Posterior cingulate gyrus (tissue), 11 donors: ENCODE results near the gene XXYLT1.
"Not testable (repeated sequence)": the region's sequence is repeated elsewhere in the genome, so short reads cannot be mapped to it uniquely, and the experiment has no call there.

Source experiments
- DNase-seq, 10 donors: peaks; one replicate each; pipeline versions ENCODE4 v3.0.0 to v3.0.0-alpha.2; 2020 to 2021; ENCODE audit warnings: mixed read lengths in 3 of 10
- intact Hi-C: fragments of 100-400 bp; cut with DNase I; formaldehyde crosslinking; loops from one replicate; pipeline ENCODE4 v1.15.1; 2023

The XXYLT1 gene

DNA sequence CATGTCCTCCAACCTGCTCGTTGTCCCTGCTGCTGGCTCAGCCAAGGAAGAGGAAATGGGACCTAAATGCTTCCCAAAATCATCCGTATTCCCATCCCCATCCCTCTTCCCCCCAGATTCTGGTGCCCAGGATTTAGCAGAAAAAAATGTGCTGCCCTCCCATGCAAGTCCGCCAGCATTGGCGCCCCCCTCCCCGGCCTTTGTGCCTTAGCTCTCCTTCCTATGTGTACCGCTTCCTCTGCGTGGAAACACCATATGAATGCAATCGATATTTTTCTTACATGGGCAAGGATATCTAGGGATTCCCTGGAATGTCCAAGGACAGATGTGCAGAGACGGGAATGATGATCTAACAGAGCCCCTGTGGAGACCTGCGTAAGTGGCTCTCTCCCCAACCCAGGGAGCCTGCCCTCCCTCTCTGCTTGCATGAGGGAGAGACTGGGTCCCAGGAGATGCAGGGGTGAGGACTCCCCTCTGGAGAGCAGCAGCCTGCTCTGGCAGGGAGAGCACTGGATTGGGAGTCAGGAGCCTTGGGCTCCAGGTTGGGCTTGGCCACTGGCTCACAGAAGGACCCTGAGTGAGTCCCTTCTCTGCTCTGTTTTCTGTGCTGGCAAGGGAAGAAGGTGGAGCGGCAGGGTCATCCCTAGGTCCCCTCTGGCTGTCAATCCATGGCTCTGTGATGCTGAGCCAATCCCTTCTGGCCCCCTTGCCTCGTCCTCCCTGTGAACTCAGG, 227.2 kb downstream of the XXYLT1 start:
- intact Hi-C loops, result no loop called here
- DNase-seq, result peak in 1 of 10 donors; percentile 59

DNA sequence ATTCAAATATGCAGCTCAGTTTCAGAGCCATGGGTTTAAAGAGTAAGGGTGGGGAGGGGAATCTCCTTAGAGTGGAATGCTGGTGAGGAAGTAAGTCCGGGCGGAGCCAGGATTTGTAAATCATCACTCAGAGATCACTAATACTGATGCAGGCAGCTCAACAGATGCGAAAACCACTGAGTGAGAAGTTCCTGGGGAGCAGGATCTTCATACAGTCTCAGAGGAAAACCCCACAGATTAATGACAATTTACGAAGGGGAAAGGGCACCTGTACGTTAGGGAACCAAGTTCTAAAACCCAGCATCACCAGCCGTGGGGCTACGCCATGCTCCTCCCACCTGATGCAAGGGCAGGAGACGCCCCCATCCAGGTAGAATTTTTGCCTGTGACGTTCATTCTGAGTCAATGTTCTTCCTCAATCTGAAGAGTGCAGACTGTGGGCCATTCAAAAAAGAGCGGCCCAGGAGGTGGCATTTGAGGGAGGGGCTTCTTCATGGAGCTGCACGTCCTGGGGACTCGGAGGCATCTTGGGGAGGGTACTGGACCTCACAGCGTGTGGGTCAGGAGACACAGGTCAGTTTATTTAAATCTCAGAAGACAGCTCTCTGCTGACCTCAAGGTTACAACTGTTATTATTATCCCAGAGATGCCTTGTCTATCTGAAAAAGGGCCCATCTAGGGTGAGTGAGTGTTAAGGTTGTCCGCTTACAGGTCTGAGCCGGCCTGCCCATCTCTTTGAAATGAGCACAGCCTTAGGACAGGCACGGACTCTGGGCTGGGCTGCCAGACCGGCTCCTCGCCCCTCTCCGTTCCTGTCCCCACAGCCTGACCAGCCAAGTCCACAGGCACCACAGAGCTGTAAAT, 228.0 kb downstream of the XXYLT1 start:
- peak in 1 of 10 donors; percentile 20 for DNase-seq
- intact Hi-C loops, result no loop called here

DNA sequence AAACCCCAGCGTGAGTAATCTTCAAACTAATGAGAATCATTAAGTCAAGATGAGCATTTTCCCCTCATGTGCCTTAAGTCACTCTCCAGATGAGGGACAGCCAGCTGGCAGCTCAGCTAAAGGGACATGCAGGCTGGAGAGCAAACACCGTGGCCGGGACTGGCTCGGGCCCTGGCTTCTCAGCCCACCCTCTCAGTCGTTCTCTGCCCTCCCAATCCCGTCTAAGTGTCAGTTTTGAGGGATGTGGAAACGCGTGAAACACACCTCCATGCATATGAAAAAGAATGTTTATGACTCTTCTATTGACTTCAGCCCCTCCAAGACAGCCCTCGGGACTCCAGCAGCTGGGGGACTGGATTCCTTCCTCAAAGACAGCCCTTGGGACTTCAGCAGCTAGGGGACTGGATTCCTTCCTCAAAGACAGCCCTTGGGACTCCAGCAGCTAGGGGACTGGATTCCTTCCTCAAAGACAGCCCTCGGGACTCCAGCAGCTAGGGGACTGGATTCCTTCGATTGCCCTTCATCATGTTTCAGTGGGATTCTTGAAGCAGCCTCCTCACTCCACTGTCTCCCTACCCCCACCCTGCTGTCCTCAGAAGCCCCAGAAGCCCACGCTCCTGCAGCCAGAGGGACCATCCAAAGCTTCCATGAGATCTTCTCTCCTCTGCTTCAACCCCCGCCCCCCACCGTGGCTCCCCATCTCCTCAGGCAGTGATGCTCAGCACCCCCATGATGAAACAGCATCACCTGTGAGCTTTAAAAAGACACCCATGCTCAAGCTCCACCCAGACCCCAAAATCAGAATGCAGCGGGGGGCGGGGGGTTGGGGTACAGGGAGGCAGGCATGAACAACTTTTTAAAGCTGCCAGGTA, 228.9 kb downstream of the XXYLT1 start:
- intact Hi-C loops, result no loop called here

DNA sequence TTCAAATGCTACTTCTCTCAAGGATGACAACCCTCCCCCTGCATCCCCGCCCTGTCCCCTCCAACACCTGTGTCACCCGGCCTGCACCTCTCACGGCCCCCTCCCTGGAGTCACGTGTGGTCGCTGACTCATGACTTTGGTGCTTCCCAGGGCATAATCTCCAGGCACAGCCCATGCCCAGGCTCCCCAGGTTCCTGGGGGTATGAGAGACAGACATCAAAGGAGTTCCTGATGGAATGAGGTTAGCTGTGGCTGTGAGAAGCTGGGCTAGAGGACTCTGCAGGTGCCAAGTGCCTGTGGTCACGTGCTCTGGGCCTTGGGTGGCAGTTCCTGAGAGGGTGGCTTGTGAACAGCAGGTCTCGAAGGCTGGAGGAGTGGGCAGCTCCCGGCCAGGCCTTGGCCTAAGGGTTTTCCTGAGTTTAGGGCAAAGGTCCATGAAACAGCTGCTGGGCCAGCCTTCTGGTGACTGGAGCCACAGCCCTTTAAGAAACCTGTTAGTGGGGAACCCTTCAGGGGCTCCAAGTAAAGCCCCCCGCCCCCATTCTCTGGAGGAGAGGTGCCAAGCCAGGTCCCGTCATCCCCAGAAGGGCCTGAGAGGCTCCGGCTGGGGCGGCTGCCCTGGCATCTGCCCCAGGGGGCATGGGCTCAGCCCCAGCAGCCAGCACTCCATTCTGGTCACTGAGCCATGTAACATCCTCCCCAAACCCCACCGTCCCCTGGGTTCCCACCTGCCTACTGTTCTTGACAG, 230.0 kb downstream of the XXYLT1 start:
- peak in 1 of 10 donors; percentile 66 for DNase-seq
- intact Hi-C loops, result no loop called here

More for the DNA sequence above, 228.9 kb downstream of the XXYLT1 start:
- DNase-seq, result peak in 1 of 10 donors; percentile 70

DNA sequence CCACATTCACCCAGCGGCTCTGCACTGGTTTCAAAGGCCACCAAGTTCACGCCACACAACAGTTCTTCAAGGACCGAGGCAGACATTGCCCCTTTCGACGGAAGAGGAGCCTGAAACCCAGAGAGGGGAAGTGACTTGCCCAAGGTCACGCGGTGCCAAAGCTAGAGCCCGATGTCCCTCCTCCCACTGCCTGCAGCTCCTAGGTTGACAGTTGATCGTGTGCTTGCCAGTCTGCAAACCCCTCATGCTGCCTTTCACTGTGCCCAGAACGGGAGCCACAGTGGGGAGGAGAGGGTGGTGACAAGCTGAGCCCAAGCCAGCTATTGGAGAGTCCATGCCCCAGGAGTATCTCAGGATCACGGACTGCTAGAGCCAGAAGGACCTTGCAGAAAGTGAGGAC, 230.9 kb downstream of the XXYLT1 start:
- intact Hi-C loops, result no loop called here
- DNase-seq, result no peak

DNA sequence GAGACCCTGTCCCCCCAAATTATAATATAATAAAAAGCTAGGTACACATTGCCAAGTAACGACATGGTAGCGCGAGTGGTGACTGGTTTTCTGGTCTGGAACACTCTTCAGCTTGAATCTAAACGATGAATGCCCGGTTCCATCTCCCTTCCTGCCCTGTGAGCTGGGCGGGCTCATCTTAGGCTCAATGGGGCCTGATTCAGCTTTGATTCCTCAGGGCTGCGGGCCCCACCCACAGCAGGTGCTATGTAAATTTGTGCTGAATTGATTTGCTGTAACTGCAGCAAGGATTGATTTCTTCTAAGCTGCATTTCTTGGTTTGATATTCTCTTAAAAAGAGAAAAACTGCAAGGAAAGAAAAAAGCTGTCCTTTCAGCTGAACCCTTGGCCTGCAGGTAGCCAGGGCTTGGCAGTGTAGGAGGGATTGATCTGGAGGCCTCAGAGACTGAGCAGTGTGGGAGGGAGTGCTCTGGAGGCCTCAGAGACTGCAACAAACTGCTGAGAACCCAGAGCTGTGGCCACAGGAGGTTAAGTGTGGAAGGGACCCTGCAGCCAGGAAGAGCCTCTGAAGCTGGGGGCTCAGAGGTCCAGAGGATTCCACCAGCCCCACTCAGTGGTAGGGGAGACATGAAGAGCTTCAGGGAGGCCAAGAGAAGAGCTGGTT, 231.6 kb downstream of the XXYLT1 start:
- DNase-seq, result peak in 1 of 10 donors; percentile 30
- intact Hi-C loops, result no loop called here

DNA sequence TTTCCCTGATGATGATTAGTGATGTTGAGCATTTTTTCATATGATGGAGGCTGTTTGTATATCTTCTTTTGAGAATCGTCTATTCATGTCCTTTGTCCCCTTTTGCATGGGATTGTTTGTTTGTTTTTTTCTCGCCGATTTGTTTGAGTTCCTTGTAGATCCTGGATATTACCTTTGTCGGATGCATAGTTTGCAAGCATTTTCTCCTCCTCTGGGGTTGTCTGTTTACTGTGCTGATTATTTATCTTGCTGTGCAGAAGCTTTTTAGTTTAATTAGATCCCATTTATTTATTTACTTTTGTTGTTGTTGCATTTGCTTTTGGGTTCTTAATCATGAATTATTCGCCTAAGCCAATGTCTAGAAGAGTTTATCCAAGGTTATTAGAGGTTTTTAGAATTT, 232.8 kb downstream of the XXYLT1 start:
- intact Hi-C loops, result no loop called here
- DNase-seq, result no peak

DNA sequence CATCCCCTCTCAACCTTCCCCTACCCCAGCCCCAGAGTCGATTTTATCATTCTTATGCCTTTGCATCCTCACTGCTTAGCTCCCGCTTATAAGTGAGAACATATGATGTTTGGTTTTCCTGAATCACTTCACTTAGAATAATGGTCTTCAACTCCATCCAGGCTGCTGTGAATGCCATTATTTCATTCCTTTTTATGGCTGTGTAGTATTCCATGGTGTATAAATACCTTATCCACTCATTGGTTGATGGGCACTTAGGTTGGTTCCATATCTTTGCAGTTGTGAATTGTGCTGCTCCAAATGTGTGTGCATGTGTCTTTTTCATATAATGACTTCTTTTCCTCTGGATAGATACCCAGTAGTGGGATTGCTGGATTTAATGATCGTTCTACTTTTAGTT, 233.4 kb downstream of the XXYLT1 start:
- DNase-seq, intact Hi-C loops: not testable (repeated sequence)

DNA sequence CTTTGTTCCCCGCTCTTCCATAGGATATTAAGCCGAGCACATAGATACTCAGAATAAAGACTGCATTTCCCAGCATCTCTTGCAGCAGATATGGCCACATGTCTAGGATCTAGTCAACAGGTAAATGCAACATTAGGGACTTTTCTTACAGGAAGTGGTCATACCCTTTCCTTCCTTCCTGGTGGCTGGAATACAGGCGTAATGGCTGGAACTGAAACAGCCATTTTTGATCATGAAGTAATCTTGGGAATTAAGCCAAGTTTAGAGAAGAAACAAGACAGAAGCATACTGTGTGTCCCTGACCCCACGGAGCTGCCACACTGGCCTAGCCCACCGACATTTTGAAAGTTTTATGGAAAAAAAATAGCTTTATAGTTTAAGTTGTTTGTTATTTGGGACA, 234.0 kb downstream of the XXYLT1 start:
- intact Hi-C loops, result no loop called here
- no peak for DNase-seq

DNA sequence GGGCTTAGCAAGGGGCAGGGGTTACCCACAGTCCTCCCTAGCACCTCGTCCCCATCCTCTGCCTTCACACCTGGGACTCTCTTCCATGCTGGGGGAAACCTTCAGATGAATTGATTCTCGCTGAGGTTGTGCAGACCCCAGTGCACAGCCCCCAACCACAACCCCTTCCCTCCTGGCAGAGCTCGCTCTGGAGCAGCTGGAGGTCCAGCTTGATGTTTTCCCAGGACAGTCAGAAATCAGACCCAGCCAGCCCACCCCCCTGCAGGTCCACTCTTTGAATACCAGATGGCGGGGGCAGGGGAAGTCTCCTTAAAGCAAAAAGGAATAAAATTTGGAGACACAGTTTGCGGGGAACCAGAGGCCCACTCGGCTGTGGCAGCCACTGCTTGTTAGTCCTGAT, 234.4 kb downstream of the XXYLT1 start:
- intact Hi-C loops, result no loop called here
- DNase-seq, result peak in 1 of 10 donors; percentile 33

DNA sequence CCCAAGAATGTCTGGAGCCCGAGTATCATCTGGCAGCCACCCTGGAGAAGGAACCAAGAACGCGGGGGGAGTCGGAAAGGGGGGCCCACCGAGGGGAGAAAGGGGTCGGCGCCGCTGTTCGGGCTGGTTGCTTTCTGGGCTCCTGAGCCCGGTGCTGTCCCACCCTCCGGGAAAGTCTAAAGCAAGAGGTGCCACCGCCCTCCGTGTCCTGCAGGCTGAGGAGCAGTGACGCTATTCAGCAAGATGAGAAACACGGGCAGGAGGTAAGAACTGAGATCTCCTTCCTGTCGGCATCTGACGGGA, 234.8 kb downstream of the XXYLT1 start:
- intact Hi-C loops, result no loop called here
- no peak for DNase-seq

DNA sequence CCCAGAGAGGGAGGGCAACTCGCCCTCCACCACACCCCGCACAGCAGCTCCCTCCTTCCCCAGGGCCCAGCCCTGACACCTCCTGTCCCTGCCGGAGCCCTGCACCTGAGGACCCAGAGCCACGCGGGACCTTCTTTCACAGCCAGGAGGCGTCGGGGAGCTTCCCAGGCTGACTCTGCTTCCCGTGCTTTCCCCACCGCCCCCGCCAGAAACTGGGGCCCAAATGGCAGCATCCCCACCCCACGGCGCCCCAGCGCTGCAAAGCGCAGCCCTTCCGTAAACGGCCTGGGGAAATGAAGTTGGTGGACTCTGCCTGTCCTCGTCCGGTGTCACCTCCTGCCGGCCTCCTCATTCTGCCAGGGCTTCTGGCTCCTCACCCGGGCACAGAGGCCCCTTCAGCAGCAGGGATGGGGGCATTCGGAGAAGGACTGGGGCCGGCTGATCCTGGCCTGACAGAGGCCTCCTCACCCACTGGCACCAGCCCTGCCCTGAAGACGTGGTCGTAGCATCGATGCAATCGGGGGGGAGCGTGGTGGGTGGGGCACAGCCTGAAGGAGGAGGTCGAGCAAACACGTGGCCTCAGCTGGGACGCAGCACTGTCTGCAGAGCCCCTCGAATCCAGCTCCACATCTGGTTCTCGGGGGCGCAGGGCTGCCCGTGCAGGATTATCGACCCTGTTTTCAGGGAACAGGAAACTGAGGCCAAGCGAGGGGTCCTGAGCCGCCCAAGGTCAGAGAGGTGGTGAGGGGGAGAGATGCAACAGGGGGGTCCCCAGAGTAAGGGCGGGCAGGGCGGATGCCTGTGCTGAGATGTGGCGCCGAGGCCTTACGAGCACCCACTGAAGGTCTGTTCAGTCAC, 235.4 kb downstream of the XXYLT1 start:
- intact Hi-C loops, result no loop called here
- peak in 2 of 10 donors; percentile 63 to 77 for DNase-seq

DNA sequence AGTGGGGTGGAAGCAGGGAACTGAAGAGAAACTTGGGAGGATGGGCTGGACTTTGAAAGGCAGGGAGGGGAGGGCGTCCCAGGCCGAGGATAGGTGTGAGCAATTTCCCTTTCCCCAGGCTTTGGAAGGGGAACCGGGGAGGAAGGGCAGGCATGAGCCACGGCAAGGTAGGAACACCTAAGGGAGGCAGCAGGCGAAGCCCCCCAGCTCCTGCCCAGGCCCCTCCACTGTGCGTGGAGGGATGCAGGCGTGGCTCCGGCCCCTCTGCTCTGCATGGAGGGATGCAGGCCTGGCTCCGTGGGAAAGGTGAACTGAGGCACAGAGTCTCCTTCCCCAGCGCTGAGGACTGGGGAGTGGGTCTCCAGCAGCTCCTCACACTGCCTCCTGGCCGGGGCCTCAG, 236.4 kb downstream of the XXYLT1 start:
- DNase-seq, result peak in 2 of 10 donors; percentile 49 to 50
- intact Hi-C loops, result no loop called here

DNA sequence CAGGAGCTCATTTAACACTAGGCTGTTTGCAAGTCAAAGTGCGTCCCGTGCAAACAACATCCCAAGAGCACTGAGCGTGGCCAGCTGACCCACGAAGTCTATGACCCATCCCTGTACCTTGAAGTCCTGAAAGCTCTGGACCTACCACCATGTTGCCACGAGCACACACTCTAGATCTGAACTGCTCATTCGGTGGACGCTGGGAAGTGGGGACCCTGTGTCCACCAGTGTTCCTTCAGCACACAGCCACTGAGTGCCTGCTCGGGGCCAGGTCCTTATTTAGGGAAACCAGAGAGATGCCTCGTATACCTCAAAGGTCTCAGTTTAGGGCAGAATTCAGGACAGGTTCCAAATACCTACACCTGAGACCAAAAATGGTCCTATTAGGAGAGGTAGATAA, 236.9 kb downstream of the XXYLT1 start:
- intact Hi-C loops, result no loop called here
- peak in 2 of 10 donors; percentile 47 to 58 for DNase-seq

DNA sequence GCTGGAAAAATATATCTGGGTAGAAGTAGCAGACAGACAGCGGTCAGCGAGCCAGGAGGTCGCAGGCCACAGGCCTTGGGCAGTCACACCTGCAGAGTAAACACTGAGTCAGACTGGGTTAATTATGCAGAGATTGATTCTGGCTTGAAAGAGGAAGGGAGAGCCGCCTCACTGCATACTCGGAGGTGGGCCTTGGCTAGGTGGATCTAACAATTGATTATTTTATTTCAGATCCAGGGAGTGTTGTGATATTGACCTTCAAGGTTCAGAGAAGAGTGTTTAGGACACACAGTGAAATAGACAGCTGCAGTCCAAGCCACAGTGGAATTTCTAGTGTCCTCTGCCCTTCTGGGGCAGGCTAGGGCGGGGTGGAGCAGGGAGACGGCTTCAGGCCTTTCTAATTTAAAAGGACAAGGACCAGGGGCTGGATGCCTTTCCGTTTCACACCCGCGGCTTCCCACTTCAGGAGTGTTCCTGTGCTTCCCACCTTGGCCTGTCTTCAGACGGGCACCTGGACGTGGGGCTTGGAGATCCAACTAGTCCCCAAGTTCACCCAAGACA, 237.3 kb downstream of the XXYLT1 start:
- peak in 1 of 10 donors; percentile 50 for DNase-seq
- intact Hi-C loops, result no loop called here

DNA sequence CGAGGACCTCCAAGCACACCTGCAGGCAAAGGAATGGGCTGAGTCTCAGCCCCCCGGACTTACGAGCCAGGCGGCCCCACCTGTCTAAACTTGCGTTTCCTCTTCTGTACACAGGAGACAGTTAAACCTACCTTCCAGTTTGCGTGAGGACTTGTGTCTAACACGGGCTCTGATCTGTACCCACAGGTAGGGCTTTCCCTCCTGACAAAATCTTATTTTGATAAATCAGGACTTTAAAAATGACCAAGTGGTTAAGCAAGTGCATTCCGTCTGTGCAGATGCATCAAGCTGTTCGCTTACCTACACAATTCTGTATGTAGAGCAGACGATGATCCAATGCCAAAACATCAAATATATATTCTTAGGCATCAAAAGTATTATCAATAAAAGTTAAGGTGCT, 238.0 kb downstream of the XXYLT1 start:
- intact Hi-C loops, result no loop called here

DNA sequence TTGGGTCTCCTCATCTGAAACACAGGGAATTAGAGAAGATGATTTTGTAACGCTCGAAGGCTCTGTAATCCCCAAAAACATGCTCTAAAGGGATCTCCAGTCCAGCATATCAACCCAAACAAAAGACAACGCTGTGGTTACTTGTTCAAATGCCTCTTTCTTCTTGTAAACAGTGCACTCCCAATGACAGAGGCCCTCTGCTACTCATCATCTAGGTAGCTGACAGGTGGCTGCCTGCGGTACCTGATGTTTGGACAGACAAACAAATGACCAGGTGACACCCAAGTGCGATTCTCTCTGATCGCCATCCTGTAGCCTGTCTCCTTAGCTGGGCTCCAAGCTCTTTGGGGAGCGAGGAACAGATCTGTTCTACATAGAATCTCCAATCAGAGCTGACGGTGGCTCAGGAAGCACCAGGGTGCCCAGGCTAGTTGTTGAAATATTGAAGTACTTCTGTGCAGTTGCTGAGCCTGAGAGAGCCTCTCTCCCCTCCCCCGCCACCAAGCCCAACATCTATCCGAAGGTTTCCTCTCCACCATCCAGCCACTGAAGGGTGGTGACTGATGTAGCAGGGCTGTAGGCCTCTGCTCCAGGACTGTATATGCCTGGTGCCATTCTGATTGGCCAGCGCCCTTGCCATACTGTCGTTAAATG, 238.7 kb downstream of the XXYLT1 start:
- DNase-seq, result peak in 1 of 10 donors; percentile 21
- intact Hi-C loops, result no loop called here

More for the DNA sequence above, 238.0 kb downstream of the XXYLT1 start:
- DNase-seq, result peak in 1 of 10 donors; percentile 16

DNA sequence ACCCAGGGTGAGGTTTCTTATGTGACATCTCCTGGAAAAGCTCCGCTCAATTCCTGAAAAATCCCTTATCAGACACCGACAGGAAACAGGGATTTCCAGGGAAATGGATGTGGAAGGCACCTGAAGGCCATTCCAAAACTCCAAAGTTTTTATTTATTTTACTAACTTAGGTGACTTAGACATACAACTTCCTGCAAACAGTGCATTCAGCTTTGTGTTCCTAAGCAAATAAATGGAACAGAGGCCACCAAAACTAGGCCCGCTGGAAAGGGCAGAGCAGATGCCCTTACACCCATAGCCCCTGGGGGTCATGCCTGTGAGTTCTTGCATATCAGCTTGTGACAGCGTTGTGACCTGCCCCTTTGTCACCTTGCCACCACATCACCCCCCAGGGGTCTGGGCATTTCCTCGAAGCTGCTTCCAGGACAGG, 239.4 kb downstream of the XXYLT1 start:
- peak in 1 of 10 donors; percentile 48 for DNase-seq
- intact Hi-C loops, result no loop called here
